ENCODE results near the gene KLF15.

The KLF15 gene

GRCh38 chr3:126357295-126358037 lies at the start of gene KLF15:
Gene KLF15 (minus strand): TSS chr3:126357408. CDS start chr3:126352922, 4,486 bp downstream.
- peak; percentile 79 for DNase-seq (ENCODE audit: low spot score)

- DNase-seq (ENCODE audit: low spot score) = no peak
These were observed 49.4 kb upstream of the KLF15 start for GRCh38 chr3:126406389-126407296.

- no peak for DNase-seq (ENCODE audit: low spot score)
These were observed 45.6 kb upstream of the KLF15 start for GRCh38 chr3:126402666-126403302.

- DNase-seq (ENCODE audit: low spot score) = no peak
These were observed 45.0 kb upstream of the KLF15 start for GRCh38 chr3:126402178-126402577.

GRCh38 chr3:126401611-126402160 lies 44.5 kb upstream of the KLF15 start:
- DNase-seq (ENCODE audit: low spot score) = no peak

GRCh38 chr3:126399756-126400155 lies 42.5 kb upstream of the KLF15 start:
- no peak for DNase-seq (ENCODE audit: low spot score)

- no peak for DNase-seq (ENCODE audit: low spot score)
These were observed 42.1 kb upstream of the KLF15 start for GRCh38 chr3:126399351-126399735.

- DNase-seq (ENCODE audit: low spot score) = no peak
These were observed 41.5 kb upstream of the KLF15 start for GRCh38 chr3:126398423-126399350.

GRCh38 chr3:126397610-126398422 lies 40.6 kb upstream of the KLF15 start:
- no peak for DNase-seq (ENCODE audit: low spot score)

GRCh38 chr3:126396536-126396935 lies 39.3 kb upstream of the KLF15 start:
- no peak for DNase-seq (ENCODE audit: low spot score)

- no peak for DNase-seq (ENCODE audit: low spot score)
These were observed 38.8 kb upstream of the KLF15 start for GRCh38 chr3:126395846-126396513.

GRCh38 chr3:126394977-126395321 lies 37.7 kb upstream of the KLF15 start:
- no peak for DNase-seq (ENCODE audit: low spot score)

- DNase-seq (ENCODE audit: low spot score) = peak; percentile 12
These were observed 37.2 kb upstream of the KLF15 start, which contains the start of gene CFAP100 for GRCh38 chr3:126394179-126394976. Gene CFAP100 (plus strand): TSS chr3:126394909. CDS start chr3:126396001, 1,092 bp downstream.

GRCh38 chr3:126393563-126393962 lies 36.4 kb upstream of the KLF15 start:
- DNase-seq (ENCODE audit: low spot score) = no peak

- no peak for DNase-seq (ENCODE audit: low spot score)
These were observed 35.0 kb upstream of the KLF15 start for GRCh38 chr3:126392246-126392645.

- DNase-seq (ENCODE audit: low spot score) = no peak
These were observed 34.4 kb upstream of the KLF15 start for GRCh38 chr3:126391631-126392030.

GRCh38 chr3:126390751-126391150 lies 33.5 kb upstream of the KLF15 start:
- DNase-seq (ENCODE audit: low spot score) = no peak

- no peak for DNase-seq (ENCODE audit: low spot score)
These were observed 33.0 kb upstream of the KLF15 start for GRCh38 chr3:126390201-126390600.

GRCh38 chr3:126389794-126390146 lies 32.6 kb upstream of the KLF15 start:
- no peak for DNase-seq (ENCODE audit: low spot score)

All from cerebellar cortex (tissue), 1 donor.